Peyer's patch (tissue), 4 donors: ENCODE data around the gene VENTX. TPM values are rescaled to one million over a fixed set of nuclear protein-coding genes. Genes with fewer than 3 reads are reported as not detected.

Experiments
- DNase-seq, 3 donors: peaks; one replicate each; pipeline ENCODE4 v3.0.0-alpha.2; 2017 to 2019
- H3K27ac ChIP-seq, 4 donors: fragments of 200-600 bp; sonication (generic); one replicate each; pipeline ENCODE4 v1.5.1; 2016 to 2019
- H3K27me3 ChIP-seq, 2 donors: fragments of 200-600 bp; sonication (generic); one replicate each; pipeline ENCODE4 v1.5.1; 2019
- H3K36me3 ChIP-seq, 3 donors: fragments of 200-600 bp; sonication (generic); one replicate each; pipeline ENCODE4 v1.5.1; 2016 to 2019
- H3K4me1 ChIP-seq, 4 donors: fragments of 200-600 bp; sonication (generic); one replicate each; pipeline ENCODE4 v1.5.1; 2016 to 2019
- H3K4me3 ChIP-seq, 4 donors: fragments of 200-600 bp; sonication (generic); 1 replicate in 3 of 4; 2 replicates in 1 of 4; pipeline ENCODE4 v1.5.1; 2016 to 2019; ENCODE audit warnings: mild to moderate bottlenecking in 1 of 4
- H3K9me3 ChIP-seq, 4 donors: fragments of 200-600 bp; sonication (generic); one replicate each; pipeline ENCODE4 v1.5.1; 2016 to 2019; ENCODE audit warnings: mild to moderate bottlenecking in 1 of 4
- CTCF ChIP-seq, 6 experiments: fragments of 450-650 bp in 4 of 6; fragments of 200-600 bp in 2 of 6; sonication (generic) in 1 of 6; IDR thresholded peaks; one replicate each; pipeline ENCODE4 v1.5.1; 2017 to 2019; ENCODE audit warnings: antibody characterized with exemption in 6 of 6, mild to moderate bottlenecking in 3 of 6, moderate library complexity in 1 of 6
- POLR2A ChIP-seq, 2 donors: fragments of 450-650 bp; IDR thresholded peaks; one replicate each; pipeline ENCODE4 v1.5.1; 2017; ENCODE audit warnings: antibody characterized with exemption in 2 of 2, mild to moderate bottlenecking in 2 of 2, moderate library complexity in 2 of 2
- total RNA-seq, 4 donors: library from RNA; depleted of rRNA; stranded (reverse); fragments of >200 nt; gene quantifications; one replicate each; pipeline ENCODE4 v1.1.0, GENCODE V29; 2016

Gene VENTX
- total RNA-seq, 4 donors from 2014 or later = 0.54 TPM; not detected in 3

GRCh38 chr10:133203652-133204195 lies 33.9 kb upstream of the VENTX start:
- no peak for TF ChIP-seq CTCF (IDR thresholded peaks at IDR 0.05)
- no peak for TF ChIP-seq POLR2A (IDR thresholded peaks at IDR 0.05)
- H3K27me3 ChIP-seq = no peaks in the 10 kb centered on the region
- H3K36me3 ChIP-seq = no peaks in the 10 kb centered on the region

GRCh38 chr10:133204226-133205015 lies 33.2 kb upstream of the VENTX start:
- Histone ChIP-seq H3K9me3 (no peaks in the 10 kb centered on the region), H3K4me1 (no peaks in the 10 kb centered on the region), H3K4me3 (no peak overlapping the region), H3K27ac (no peak overlapping the region), H3K27me3 (no peaks in the 10 kb centered on the region), H3K36me3 (no peaks in the 10 kb centered on the region)
- TF ChIP-seq CTCF (IDR thresholded peaks at IDR 0.05) = no peak
- no peak for TF ChIP-seq POLR2A (IDR thresholded peaks at IDR 0.05)
- no peak for DNase-seq

More at GRCh38 chr10:133203652-133204195, 33.9 kb upstream of the VENTX start:
- DNase-seq = no peak
- Histone ChIP-seq H3K9me3 (no peaks in the 10 kb centered on the region), H3K27ac (no peak overlapping the region), H3K4me3 (no peak overlapping the region), H3K4me1 (no peaks in the 10 kb centered on the region)

GRCh38 chr10:133205146-133205545 lies 32.5 kb upstream of the VENTX start:
- Histone ChIP-seq H3K27ac (no peak overlapping the region), H3K4me1 (no peaks in the 10 kb centered on the region)
- TF ChIP-seq CTCF (IDR thresholded peaks at IDR 0.05) (no peak), POLR2A (IDR thresholded peaks at IDR 0.05) (no peak)

GRCh38 chr10:133206356-133207040 lies 31.2 kb upstream of the VENTX start:
- no peak for DNase-seq
- Histone ChIP-seq H3K27me3 (no peaks in the 10 kb centered on the region), H3K4me1 (no peaks in the 10 kb centered on the region), H3K9me3 (no peaks in the 10 kb centered on the region), H3K36me3 (no peaks in the 10 kb centered on the region), H3K27ac (no peak overlapping the region), H3K4me3 (no peak overlapping the region)
- TF ChIP-seq POLR2A (IDR thresholded peaks at IDR 0.05) (no peak), CTCF (IDR thresholded peaks at IDR 0.05) (no peak)

More at GRCh38 chr10:133205146-133205545, 32.5 kb upstream of the VENTX start:
- DNase-seq = no peak
- no peak overlapping the region for H3K4me3 ChIP-seq
- no peaks in the 10 kb centered on the region for H3K27me3 ChIP-seq
- H3K36me3 ChIP-seq = no peaks in the 10 kb centered on the region
- no peaks in the 10 kb centered on the region for H3K9me3 ChIP-seq

GRCh38 chr10:133207041-133207600 lies 30.5 kb upstream of the VENTX start:
- Histone ChIP-seq H3K36me3 (no peaks in the 10 kb centered on the region), H3K27ac (no peak overlapping the region), H3K27me3 (no peaks in the 10 kb centered on the region), H3K4me3 (no peak overlapping the region), H3K4me1 (no peaks in the 10 kb centered on the region), H3K9me3 (no peaks in the 10 kb centered on the region)
- DNase-seq = no peak
- TF ChIP-seq CTCF (IDR thresholded peaks at IDR 0.05) (no peak), POLR2A (IDR thresholded peaks at IDR 0.05) (no peak)
